ENCODE results near the gene SLC25A29.
"Not testable (repeated sequence)": the region's sequence is repeated elsewhere in the genome, so short reads cannot be mapped to it uniquely, and the experiment has no call there.

The SLC25A29 gene

GRCh38 chr14:100306101-100306997 is at the start of gene SLC25A29:
SLC25A29 (minus strand) TSS chr14:100306444; CDS start chr14:100306232, 212 bp downstream.
- peak; percentile 89 for DNase-seq

- no peak for DNase-seq
Observed at GRCh38 chr14:100350986-100351385, 44.7 kb upstream of the SLC25A29 start.

- no peak for DNase-seq
Observed at GRCh38 chr14:100350276-100350926, 44.2 kb upstream of the SLC25A29 start.

- DNase-seq = peak; percentile 89
Observed at GRCh38 chr14:100348784-100349685, 42.8 kb upstream of the SLC25A29 start.

- no peak for DNase-seq
Observed at GRCh38 chr14:100348253-100348729, 42.0 kb upstream of the SLC25A29 start.

GRCh38 chr14:100346306-100347091 is 40.3 kb upstream of the SLC25A29 start:
- no peak for DNase-seq

GRCh38 chr14:100345711-100346110 is 39.5 kb upstream of the SLC25A29 start:
- peak; percentile 15 for DNase-seq

GRCh38 chr14:100344657-100345056 is 38.4 kb upstream of the SLC25A29 start:
- DNase-seq = not testable (repeated sequence)

- not testable (repeated sequence) for DNase-seq
Observed at GRCh38 chr14:100342826-100343225, 36.6 kb upstream of the SLC25A29 start.

GRCh38 chr14:100342195-100342594 is 36.0 kb upstream of the SLC25A29 start:
- DNase-seq = no peak

- peak; percentile 41 for DNase-seq
Observed at GRCh38 chr14:100341301-100342031, 35.2 kb upstream of the SLC25A29 start.

GRCh38 chr14:100340423-100340813 is 34.2 kb upstream of the SLC25A29 start:
- DNase-seq = no peak

GRCh38 chr14:100339766-100340422 is 33.6 kb upstream of the SLC25A29 start:
- no peak for DNase-seq

GRCh38 chr14:100336618-100337530 is 30.6 kb upstream of the SLC25A29 start:
- DNase-seq = no peak

- DNase-seq = no peak
Observed at GRCh38 chr14:100334904-100335303, 28.7 kb upstream of the SLC25A29 start.

- DNase-seq = no peak
Observed at GRCh38 chr14:100333827-100334226, 27.6 kb upstream of the SLC25A29 start.

GRCh38 chr14:100333311-100333710 is 27.1 kb upstream of the SLC25A29 start:
- DNase-seq = no peak

GRCh38 chr14:100332797-100333196 is 26.6 kb upstream of the SLC25A29 start:
- DNase-seq = peak; percentile 88

- no peak for DNase-seq
Observed at GRCh38 chr14:100332071-100332639, 25.9 kb upstream of the SLC25A29 start.

Data from NCI-H510A treated with DMSO at 0.1 percent for 48 hours (cell line).